Purkinje cell (primary cell): ENCODE results near the gene MAP3K13. TPM values are rescaled to one million over a fixed set of nuclear protein-coding genes. Genes with fewer than 3 reads are reported as not detected.

Experiments used
- polyA plus RNA-seq: library from polyadenylated mRNA; unstranded; fragments of >200 nt; fragmentation: Nextera tagmentation; gene quantifications from 2 replicates; pipeline ENCODE4 v1.2.1, GENCODE V29; 2014

MAP3K13 gene
- 107 and 142 TPM in 2 replicates for polyA plus RNA-seq

GRCh38 chr3:185362850-185363661, at the start of gene MAP3K13:
TSS of gene MAP3K13 (plus strand) at chr3:185363136. CDS start at chr3:185428582, 65,446 bp downstream.

DNA sequence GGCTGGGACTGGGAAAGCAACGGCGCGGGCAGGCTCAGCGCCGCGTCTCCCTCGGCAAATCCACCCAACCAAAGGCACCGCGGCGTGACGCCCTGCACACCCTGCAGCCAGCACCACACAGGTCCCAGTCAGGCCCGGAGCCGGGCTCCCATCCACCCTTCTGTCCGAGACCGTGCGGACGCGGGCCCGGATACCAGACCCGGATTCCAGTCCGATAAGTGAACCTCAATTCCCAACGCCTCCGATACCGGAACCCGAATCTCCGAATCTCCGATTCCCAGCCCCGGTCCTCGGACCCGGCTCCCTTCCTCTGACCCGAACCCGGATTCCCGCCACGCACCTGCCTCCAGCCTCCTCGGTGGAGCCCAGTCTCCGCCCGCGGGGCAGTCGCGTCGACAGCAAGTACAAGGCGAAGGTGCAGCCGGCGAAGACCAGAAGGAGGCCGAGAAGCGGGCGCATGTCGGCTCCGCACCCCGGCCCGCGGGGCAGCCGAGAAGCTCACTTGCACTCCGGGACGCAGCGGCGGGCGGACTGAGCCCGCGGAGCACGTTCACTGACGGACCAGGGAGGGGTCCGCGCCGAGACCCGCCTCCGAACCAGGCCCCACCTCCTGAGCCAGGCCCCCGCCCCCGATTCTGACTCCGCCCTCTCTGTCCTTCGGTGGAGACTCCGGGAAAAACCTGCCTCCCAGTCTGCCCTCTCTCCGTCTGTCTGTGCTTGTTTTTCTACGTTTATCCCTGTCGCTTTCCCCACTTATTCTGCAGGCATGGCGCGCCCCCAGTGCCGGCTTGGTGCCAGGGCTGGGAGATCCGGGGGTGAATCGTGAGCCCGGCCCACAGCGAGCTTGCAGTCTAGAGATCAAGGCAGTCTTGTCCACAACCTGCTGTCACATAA, 135.8 kb downstream of the MAP3K13 start, which contains the start of gene TMEM41A:
Gene TMEM41A, minus strand, starts transcription at position 533 of the 894 bp plus-strand sequence. Its CDS starts 74 bp downstream, at position 459.

Other genes starting within 250 kb of the MAP3K13 start
- gene C3orf70, start 210.1 kb upstream of the MAP3K13 start, polyA plus RNA-seq, result 4.6 and 5.6 TPM in 2 replicates
- gene EHHADH, start 109.1 kb upstream of the MAP3K13 start, polyA plus RNA-seq, result 2.8 and 3.1 TPM in 2 replicates
- 65.7 and 79.0 TPM in 2 replicates for gene TMEM41A, start 135.9 kb downstream of the MAP3K13 start, polyA plus RNA-seq
- gene LIPH, start 189.5 kb downstream of the MAP3K13 start, polyA plus RNA-seq, result 0.28 and 0.52 TPM in 2 replicates
- gene SENP2, start 223.2 kb downstream of the MAP3K13 start, polyA plus RNA-seq, result 14.6 and 27.1 TPM in 2 replicates